Body of pancreas (tissue), 4 donors: ENCODE data around the gene SEC14L6.

Experiments used
- POLR2A ChIP-seq, 3 donors: fragments of 450-650 bp; IDR thresholded peaks; one replicate each; pipeline ENCODE4 v1.6.1; 2016; ENCODE audit warnings: antibody characterized with exemption in 3 of 3, mild to moderate bottlenecking in 2 of 3
- TF ChIP-seq, protein P1 (sequence below), 7 experiments: fragments of 450-650 bp in 4 of 7; fragments of 200-600 bp in 3 of 7; sonication (generic) in 3 of 7; IDR thresholded peaks; one replicate each; pipeline ENCODE4 v1.5.1; 2016 to 2019; ENCODE audit warnings: antibody characterized with exemption in 7 of 7

DNA sequence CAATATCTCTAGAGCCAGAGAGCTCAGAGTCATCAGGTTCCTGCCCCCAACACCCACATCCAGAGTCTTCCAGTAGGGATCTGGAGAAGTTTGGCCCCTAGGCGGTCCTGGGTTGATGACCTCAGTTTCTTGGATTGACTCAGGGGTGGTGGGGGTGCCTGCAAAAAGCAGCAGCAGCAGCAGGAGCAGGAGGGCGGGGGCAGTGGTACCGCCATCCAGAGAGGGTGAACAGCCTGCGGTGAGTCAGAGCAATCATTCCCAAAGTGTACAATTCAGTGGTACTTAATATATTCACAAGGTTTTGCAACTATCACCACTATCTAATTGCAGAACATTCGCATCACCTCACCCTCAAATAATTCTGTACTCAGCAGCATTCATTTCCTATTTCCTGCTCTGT is 64.8 kb downstream of the SEC14L6 start:
- TF ChIP-seq, protein P1, sequence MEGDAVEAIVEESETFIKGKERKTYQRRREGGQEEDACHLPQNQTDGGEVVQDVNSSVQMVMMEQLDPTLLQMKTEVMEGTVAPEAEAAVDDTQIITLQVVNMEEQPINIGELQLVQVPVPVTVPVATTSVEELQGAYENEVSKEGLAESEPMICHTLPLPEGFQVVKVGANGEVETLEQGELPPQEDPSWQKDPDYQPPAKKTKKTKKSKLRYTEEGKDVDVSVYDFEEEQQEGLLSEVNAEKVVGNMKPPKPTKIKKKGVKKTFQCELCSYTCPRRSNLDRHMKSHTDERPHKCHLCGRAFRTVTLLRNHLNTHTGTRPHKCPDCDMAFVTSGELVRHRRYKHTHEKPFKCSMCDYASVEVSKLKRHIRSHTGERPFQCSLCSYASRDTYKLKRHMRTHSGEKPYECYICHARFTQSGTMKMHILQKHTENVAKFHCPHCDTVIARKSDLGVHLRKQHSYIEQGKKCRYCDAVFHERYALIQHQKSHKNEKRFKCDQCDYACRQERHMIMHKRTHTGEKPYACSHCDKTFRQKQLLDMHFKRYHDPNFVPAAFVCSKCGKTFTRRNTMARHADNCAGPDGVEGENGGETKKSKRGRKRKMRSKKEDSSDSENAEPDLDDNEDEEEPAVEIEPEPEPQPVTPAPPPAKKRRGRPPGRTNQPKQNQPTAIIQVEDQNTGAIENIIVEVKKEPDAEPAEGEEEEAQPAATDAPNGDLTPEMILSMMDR (IDR thresholded peaks at IDR 0.05) = no peak
- no peak for TF ChIP-seq POLR2A (IDR thresholded peaks at IDR 0.05)
